ENCODE measurements around the gene ITPK1.

The ITPK1 gene

DNA sequence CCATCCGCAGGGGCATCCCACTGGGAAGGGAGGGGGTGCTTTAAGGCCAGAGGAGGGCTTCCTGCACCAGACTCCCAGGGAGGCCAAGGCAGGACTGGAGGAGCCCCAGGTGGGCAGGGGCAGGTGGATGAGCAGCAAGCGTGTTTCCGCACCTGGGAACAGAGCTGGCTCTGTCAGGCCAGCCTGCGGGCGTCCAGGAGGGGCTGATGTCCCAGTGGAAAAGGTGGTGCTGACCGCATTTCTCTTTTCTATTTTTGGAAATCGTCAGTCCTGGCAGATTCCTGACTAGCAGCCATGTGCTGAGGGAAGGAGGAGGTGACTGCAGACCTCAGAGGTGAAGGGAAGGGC, 165.6 kb downstream of the ITPK1 start (continued):
- TF ChIP-seq ZNF830 (tag by site-specific recombination; IDR thresholded peaks at IDR 0.05; ENCODE audit: low read depth) (no peak), SALL2 (tag by site-specific recombination; IDR thresholded peaks at IDR 0.05; ENCODE audit: borderline replicate concordance) (no peak)

DNA sequence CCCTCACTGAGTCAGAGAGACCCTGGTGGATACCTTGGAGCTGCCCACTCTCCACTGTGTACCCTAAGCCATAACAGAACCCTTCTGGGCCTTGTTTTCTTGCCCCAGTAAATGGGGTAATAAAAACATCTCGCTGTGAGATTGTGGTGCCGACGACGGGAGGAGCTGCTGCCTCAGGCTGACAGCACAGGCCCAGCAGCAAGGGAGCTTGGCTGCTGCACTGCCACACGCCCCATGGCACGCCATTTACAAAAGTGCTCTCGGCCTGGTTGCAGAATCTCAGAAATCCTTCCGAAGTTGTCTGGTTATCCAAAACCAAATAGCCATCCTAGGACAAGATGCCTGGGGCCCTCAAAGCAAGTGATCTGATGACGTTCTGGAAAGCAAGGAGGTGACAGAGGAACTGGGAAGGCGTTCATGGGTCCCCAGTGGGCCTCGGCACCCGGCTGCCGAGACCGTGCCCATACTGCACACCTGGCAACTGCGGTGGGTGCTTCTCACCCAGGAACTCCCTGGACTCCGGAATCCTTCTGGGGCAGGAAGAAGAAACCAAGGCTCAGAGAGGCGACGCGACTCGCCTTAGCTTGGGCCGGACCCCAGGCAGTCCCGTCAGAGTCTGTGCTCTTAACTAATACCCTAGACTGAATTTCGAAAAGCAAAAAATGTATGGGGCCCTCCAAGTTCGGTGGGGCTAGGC, 166.1 kb downstream of the ITPK1 start:
- CTCF ChIA-PET = interaction anchor here (0.6 to 1.0 kb wide), 2 partner anchors 190 to 487 kb away, joined by 3 to 5 read pairs; no protein-coding TSS in a partner anchor
- H3K4me1 ChIP-seq (ENCODE audit: control insufficient read depth, insufficient read depth, low read length) = no peaks in the 10 kb centered on the region
- POLR2A ChIA-PET = no interaction called here

DNA sequence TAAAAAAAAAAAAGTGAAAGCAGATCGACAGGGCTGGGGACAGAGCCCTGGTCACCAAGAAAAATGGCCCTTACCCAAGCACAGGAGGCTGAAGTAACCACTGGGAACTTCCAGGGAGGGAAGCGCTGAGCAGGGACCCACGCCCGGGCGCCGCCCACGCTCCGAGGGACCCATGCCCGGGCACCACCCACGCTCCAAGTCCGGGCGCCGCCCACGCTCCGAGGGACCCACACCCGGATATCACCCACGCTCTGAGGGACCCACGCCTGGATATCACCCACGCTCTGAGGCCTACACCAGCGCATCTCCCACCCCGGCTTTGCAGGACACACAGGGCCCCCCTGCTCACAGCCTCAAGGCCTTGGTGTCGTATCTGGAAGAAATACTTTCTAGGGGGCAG, 167.1 kb downstream of the ITPK1 start:
- H3K9me3 ChIP-seq (ENCODE audit: control insufficient read depth, insufficient read depth, low read depth, low read length) = no peaks in the 10 kb centered on the region
- H3K36me3 ChIP-seq (ENCODE audit: control insufficient read depth in 2 of 2, insufficient read depth in 1 of 2, low read length in 2 of 2) = peaks cover 0 to 33% of the 10 kb centered on the region in 2 experiments; a peak in 2 of 3 replicates
- ChIA-PET POLR2A (no interaction called here), CTCF (interaction anchor here (2.5 kb wide), 1 partner anchor 164 kb away, joined by 13 read pairs; no protein-coding TSS in a partner anchor)
- H3K27ac ChIP-seq (ENCODE audit: extremely low read depth, low read depth, low read length) = no peak overlapping the region
- peak; percentile 93 for TF ChIP-seq KLF1 (tag by site-specific recombination; IDR thresholded peaks at IDR 0.05)
- TF ChIP-seq, protein P1, sequence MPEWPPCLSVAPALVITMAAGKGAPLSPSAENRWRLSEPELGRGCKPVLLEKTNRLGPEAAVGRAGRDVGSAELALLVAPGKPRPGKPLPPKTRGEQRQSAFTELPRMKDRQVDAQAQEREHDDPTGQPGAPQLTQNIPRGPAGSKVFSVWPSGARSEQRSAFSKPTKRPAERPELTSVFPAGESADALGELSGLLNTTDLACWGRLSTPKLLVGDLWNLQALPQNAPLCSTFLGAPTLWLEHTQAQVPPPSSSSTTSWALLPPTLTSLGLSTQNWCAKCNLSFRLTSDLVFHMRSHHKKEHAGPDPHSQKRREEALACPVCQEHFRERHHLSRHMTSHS (tag by site-specific recombination; IDR thresholded peaks at IDR 0.05) = no peak
- TF ChIP-seq ZNF391 (tag by site-specific recombination; IDR thresholded peaks at IDR 0.05; ENCODE audit: borderline replicate concordance, low read depth) = no peak
- no peak for TF ChIP-seq ZNF341 (tag by site-specific recombination; IDR thresholded peaks at IDR 0.05; ENCODE audit: low read depth)
- TF ChIP-seq ZFHX2 (tag by site-specific recombination; conservative IDR thresholded peaks at IDR 0.05) = peak; percentile 91
- TF ChIP-seq EGR2 (tag by site-specific recombination; IDR thresholded peaks at IDR 0.05; ENCODE audit: low read depth) = peak; percentile 85
- no peaks in the 10 kb centered on the region for H3K4me1 ChIP-seq (ENCODE audit: control insufficient read depth, insufficient read depth, low read length)
- no peak overlapping the region for H3K4me3 ChIP-seq (ENCODE audit: low read depth, low read length)

More for the DNA sequence above, 166.1 kb downstream of the ITPK1 start:
- H3K4me3 ChIP-seq (ENCODE audit: low read depth, low read length) = no peak overlapping the region
- peaks cover 0 to 33% of the 10 kb centered on the region in 2 experiments; a peak in 2 of 3 replicates for H3K36me3 ChIP-seq (ENCODE audit: control insufficient read depth in 2 of 2, insufficient read depth in 1 of 2, low read length in 2 of 2)
- TF ChIP-seq YY1 (tag by site-specific recombination; IDR thresholded peaks at IDR 0.05) = no peak
- TF ChIP-seq SP3 (tag by site-specific recombination; IDR thresholded peaks at IDR 0.05) = no peak
- no peak for TF ChIP-seq SP2 (tag by site-specific recombination; IDR thresholded peaks at IDR 0.05)
- no peak for TF ChIP-seq ZNF354C (tag by site-specific recombination; IDR thresholded peaks at IDR 0.05; ENCODE audit: borderline replicate concordance, low read depth)
- TF ChIP-seq ZNF274 (IDR thresholded peaks at IDR 0.05; ENCODE audit: low read length) = no peak
- TF ChIP-seq ZNF274 (tag by site-specific recombination; IDR thresholded peaks at IDR 0.05; ENCODE audit: borderline replicate concordance) = no peak
- TF ChIP-seq, protein P2, sequence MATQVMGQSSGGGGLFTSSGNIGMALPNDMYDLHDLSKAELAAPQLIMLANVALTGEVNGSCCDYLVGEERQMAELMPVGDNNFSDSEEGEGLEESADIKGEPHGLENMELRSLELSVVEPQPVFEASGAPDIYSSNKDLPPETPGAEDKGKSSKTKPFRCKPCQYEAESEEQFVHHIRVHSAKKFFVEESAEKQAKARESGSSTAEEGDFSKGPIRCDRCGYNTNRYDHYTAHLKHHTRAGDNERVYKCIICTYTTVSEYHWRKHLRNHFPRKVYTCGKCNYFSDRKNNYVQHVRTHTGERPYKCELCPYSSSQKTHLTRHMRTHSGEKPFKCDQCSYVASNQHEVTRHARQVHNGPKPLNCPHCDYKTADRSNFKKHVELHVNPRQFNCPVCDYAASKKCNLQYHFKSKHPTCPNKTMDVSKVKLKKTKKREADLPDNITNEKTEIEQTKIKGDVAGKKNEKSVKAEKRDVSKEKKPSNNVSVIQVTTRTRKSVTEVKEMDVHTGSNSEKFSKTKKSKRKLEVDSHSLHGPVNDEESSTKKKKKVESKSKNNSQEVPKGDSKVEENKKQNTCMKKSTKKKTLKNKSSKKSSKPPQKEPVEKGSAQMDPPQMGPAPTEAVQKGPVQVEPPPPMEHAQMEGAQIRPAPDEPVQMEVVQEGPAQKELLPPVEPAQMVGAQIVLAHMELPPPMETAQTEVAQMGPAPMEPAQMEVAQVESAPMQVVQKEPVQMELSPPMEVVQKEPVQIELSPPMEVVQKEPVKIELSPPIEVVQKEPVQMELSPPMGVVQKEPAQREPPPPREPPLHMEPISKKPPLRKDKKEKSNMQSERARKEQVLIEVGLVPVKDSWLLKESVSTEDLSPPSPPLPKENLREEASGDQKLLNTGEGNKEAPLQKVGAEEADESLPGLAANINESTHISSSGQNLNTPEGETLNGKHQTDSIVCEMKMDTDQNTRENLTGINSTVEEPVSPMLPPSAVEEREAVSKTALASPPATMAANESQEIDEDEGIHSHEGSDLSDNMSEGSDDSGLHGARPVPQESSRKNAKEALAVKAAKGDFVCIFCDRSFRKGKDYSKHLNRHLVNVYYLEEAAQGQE (tag by site-specific recombination; IDR thresholded peaks at IDR 0.05) = no peak
- H3K27ac ChIP-seq (ENCODE audit: extremely low read depth, low read depth, low read length) = no peak overlapping the region
- no peaks in the 10 kb centered on the region for H3K9me3 ChIP-seq (ENCODE audit: control insufficient read depth, insufficient read depth, low read depth, low read length)
